K562 (cell line): ENCODE data around the gene MOG. TPM values are rescaled to one million over a fixed set of nuclear protein-coding genes. Genes with fewer than 3 reads are reported as not detected.

Source experiments
- ATAC-seq: fragments of 200-7000 bp; cut with Tn5 transposase; 3 replicates; pipeline ENCODE4 v1.9.1; 2020; ENCODE audit warnings: moderate library complexity
- BruUV-seq: library from RNA; stranded (reverse); fragments of 400-500 nt; replicated peaks from 2 replicates; lab custom pipeline; 2021; lab: Mats Ljungman, UMichigan
- CTCF ChIA-PET: fragments of 300-600 bp; formaldehyde crosslinking; extraction: SDS; loops from one replicate; lab custom pipeline; 2021; ENCODE audit warnings: low intra/inter-chr PET ratio; lab: Yijun Ruan, JAX
- POLR2A ChIA-PET: fragments of 300-600, 350-650 bp; sonication (Branson Sonifier 250); formaldehyde crosslinking; extraction: SDS; loops from one replicate; lab custom pipeline; 2021; ENCODE audit warnings: antibody characterized with exemption, inconsistent platforms; lab: Yijun Ruan, JAX
- DNase-seq, 4 experiments: peaks; one replicate each; pipeline versions ENCODE4 v3.0.0 to v3.0.0-alpha.2; 2011 to 2018; ENCODE audit warnings: low spot score in 3 of 4, mixed read lengths in 3 of 4; ENCODE audit errors: extremely low read depth in 1 of 4
- FAIRE-seq: peaks from 2 replicates; lab custom pipeline; 2011; peaks lifted over from hg19 to GRCh38; lab: Jason Lieb, UNC
- H2AFZ ChIP-seq: 2 replicates; pipeline ENCODE4 v1.6.0; 2011; ENCODE audit warnings: low read depth, low read length, control low read depth, inconsistent platforms
- H3K27ac ChIP-seq: fragments of 200-600 bp; 3 replicates; pipeline ENCODE4 v1.8.0; 2011; ENCODE audit warnings: low read depth, mild to moderate bottlenecking, control low read depth, inconsistent platforms, low read length, moderate library complexity, mixed read lengths; ENCODE audit errors: extremely low read depth
- H3K27me3 ChIP-seq, 2 experiments: fragments of 300-600 bp in 1 of 2; 2 replicates in 1 of 2; 3 replicates in 1 of 2; pipeline versions ENCODE4 v1.6.0 to v1.8.0; 2011; ENCODE audit warnings: inconsistent platforms in 2 of 2, low read length in 2 of 2, mild to moderate bottlenecking in 1 of 2, mixed read lengths in 1 of 2, moderate library complexity in 1 of 2; ENCODE audit not compliant: control insufficient read depth in 2 of 2, insufficient read depth in 2 of 2
- H3K36me3 ChIP-seq: fragments of 300-600 bp; 3 replicates; pipeline ENCODE4 v1.8.0; 2011; ENCODE audit warnings: mild to moderate bottlenecking, low read length, inconsistent platforms; ENCODE audit not compliant: control insufficient read depth, insufficient read depth
- H3K4me1 ChIP-seq, 2 experiments: fragments of 200-600 bp in 1 of 2; replicated peaks in 1 of 2; 2 replicates in 1 of 2; 3 replicates in 1 of 2; pipeline versions ENCODE4 v1.5.1 to v1.8.0; 2011; ENCODE audit warnings: inconsistent platforms in 2 of 2, low read length in 2 of 2, mild to moderate bottlenecking in 1 of 2, mixed read lengths in 1 of 2, moderate library complexity in 1 of 2; ENCODE audit not compliant: control insufficient read depth in 2 of 2, insufficient read depth in 2 of 2
- H3K4me2 ChIP-seq: 2 replicates; pipeline ENCODE4 v1.6.1; 2011; ENCODE audit warnings: low read length, control low read depth, inconsistent platforms, mixed read lengths; ENCODE audit not compliant: insufficient read depth
- H3K4me3 ChIP-seq: fragments of 200-600 bp; sonication (generic), shearing (Covaris generic); 2 replicates; pipeline ENCODE4 v1.5.1; 2016; ENCODE audit warnings: control low read depth, inconsistent platforms
- H3K79me2 ChIP-seq: fragments of 200-600 bp; 3 replicates; pipeline ENCODE4 v1.8.0; 2011; ENCODE audit warnings: low read length, inconsistent platforms; ENCODE audit not compliant: control insufficient read depth, insufficient read depth
- H3K9ac ChIP-seq, 2 experiments: 2 replicates each; pipeline versions ENCODE4 v1.6.0 to v1.6.1; 2011; ENCODE audit warnings: low read depth in 2 of 2, low read length in 2 of 2, control low read depth in 1 of 2, inconsistent platforms in 1 of 2, mild to moderate bottlenecking in 1 of 2, mixed read lengths in 1 of 2; ENCODE audit not compliant: insufficient read depth in 1 of 2
- H3K9me1 ChIP-seq: one replicate; pipeline ENCODE4 v1.6.0; 2011; ENCODE audit warnings: inconsistent platforms, mild to moderate bottlenecking, low read length, moderate library complexity; ENCODE audit not compliant: control insufficient read depth, insufficient read depth
- H3K9me3 ChIP-seq: replicated peaks from 2 replicates; pipeline ENCODE4 v1.5.1; 2011; ENCODE audit warnings: low read depth, low read length, inconsistent platforms; ENCODE audit not compliant: control insufficient read depth, insufficient read depth
- H4K20me1 ChIP-seq: replicated peaks from 2 replicates; pipeline ENCODE4 v1.6.1; 2011; ENCODE audit warnings: low read length, inconsistent platforms, mixed read lengths; ENCODE audit not compliant: control insufficient read depth, insufficient read depth
- CAMTA2 ChIP-seq: fragments of 250-450 bp; sonication (Bioruptor Pico); conservative IDR thresholded peaks from 2 replicates; pipeline ENCODE4 v1.5.1; 2022
- CEBPZ ChIP-seq: fragments of 150-350 bp; IDR thresholded peaks from 2 replicates; pipeline ENCODE4 v1.6.1; 2014; ENCODE audit warnings: low read depth, mild to moderate bottlenecking, low read length, borderline replicate concordance
- E2F1 ChIP-seq: sonication (generic); formaldehyde crosslinking; IDR thresholded peaks from 2 replicates; pipeline ENCODE4 v1.8.1; 2023; ENCODE audit warnings: mild to moderate bottlenecking, missing genetic modification reagents, moderate library complexity
- HOMEZ ChIP-seq: fragments of 250-450 bp; sonication (Bioruptor Pico); IDR thresholded peaks from 2 replicates; pipeline ENCODE4 v1.4.0; 2020; ENCODE audit warnings: mild to moderate bottlenecking, moderate library complexity
- KDM5B ChIP-seq: fragments of 200-600 bp; sonication (generic); IDR thresholded peaks from 2 replicates; pipeline ENCODE4 v1.6.1; 2012; ENCODE audit warnings: low read depth, mild to moderate bottlenecking, moderate library complexity, low read length, control low read depth, inconsistent platforms; ENCODE audit not compliant: insufficient replicate concordance
- RB1 ChIP-seq: fragments of 450-650 bp; IDR thresholded peaks from 2 replicates; pipeline ENCODE4 v1.6.1; 2017; ENCODE audit warnings: low read depth, mild to moderate bottlenecking
- SAFB ChIP-seq: fragments of 200-400 bp; formaldehyde crosslinking; IDR thresholded peaks from 2 replicates; pipeline ENCODE4 v1.6.1; 2017; ENCODE audit warnings: low read depth, low read length, borderline replicate concordance
- SMARCE1 ChIP-seq: fragments of 450-650 bp; IDR thresholded peaks from 2 replicates; pipeline ENCODE4 v1.7.1; 2016; ENCODE audit warnings: mild to moderate bottlenecking
- ZNF282 ChIP-seq: sonication (generic); formaldehyde crosslinking; IDR thresholded peaks from 2 replicates; pipeline ENCODE4 v1.8.1; 2023; ENCODE audit warnings: missing genetic modification reagents
- ZNF436 ChIP-seq: fragments of 250-450, 450-650 bp; sonication (Bioruptor Pico); formaldehyde crosslinking; IDR thresholded peaks from 2 replicates; pipeline ENCODE4 v1.7.0; 2020; ENCODE audit warnings: mild to moderate bottlenecking
- WGBS: fragments of 100-300 bp; shearing (Covaris generic); methylation state at CpG from one replicate; pipeline ENCODE4 v1.1.6; 2016; ENCODE audit warnings: low coverage, mixed read lengths; ENCODE audit not compliant: insufficient coverage; ENCODE audit errors: missing lambda C conversion rate; 5-methylcytosine and 5-hydroxymethylcytosine counted together
- in situ Hi-C: fragments of 300-500 bp; cut with MboI; formaldehyde crosslinking; loops from 4 replicates; pipeline ENCODE4 v1.15.0; 2018; ENCODE audit warnings: inconsistent platforms, mixed read lengths
- intact Hi-C: fragments of 100-400 bp; cut with micrococcal nuclease; formaldehyde crosslinking; loops from 2 replicates; pipeline ENCODE4 v1.14.2; 2022
- polyA plus RNA-seq, 8 experiments: library from polyadenylated mRNA; depleted of rRNA in 4 of 8; stranded (reverse) in 5 of 8; unstranded in 3 of 8; fragments of >200 nt; fragmentation: Nextera tagmentation in 2 of 8; fragmentation: Illumina TruSeq in 1 of 8; extraction: Ambion mirVana in 2 of 8; extraction: Trizol in 1 of 8; gene quantifications; 2 replicates each; pipeline versions ENCODE4 v1.2.1 to v1.2.3, GENCODE V29; 2011 to 2014; ENCODE audit warnings: inconsistent platforms in 1 of 8, missing spikeins in 1 of 8
- total RNA-seq, 7 experiments: library from RNA; depleted of rRNA in 6 of 7; stranded (reverse); fragments of >200 nt in 6 of 7; fragmentation: Illumina TruSeq in 2 of 7; extraction: Trizol in 2 of 7; gene quantifications; 2 replicates each; pipeline versions ENCODE4 v1.2.1 to v1.2.3, GENCODE V29; 2011 to 2021; ENCODE audit warnings: low replicate concordance in 1 of 7

MOG gene
- total and polyA plus RNA-seq, 9 of the 15 experiments (the other 6 are each of a cell fraction or from before 2014, with no cell fraction given): not detected

- no peak for TF ChIP-seq HOMEZ
Measured at GRCh38 chr6:29625337-29625930, 31.5 kb upstream of the MOG start (continued).

GRCh38 chr6:29626948-29627754 lies 29.7 kb upstream of the MOG start:
- Histone ChIP-seq H4K20me1 (no peaks in the 10 kb centered on the region), H3K36me3 (peaks cover 33% of the 10 kb centered on the region), H3K4me2 (peak overlapping the region; percentile 70), H3K27ac (peak overlapping the region; percentile 75), H3K9ac (peak overlapping the region; percentile 78 to 94), H3K27me3 (no peaks in the 10 kb centered on the region), H3K79me2 (peaks cover 68% of the 10 kb centered on the region), H3K9me3 (no peaks in the 10 kb centered on the region), H2AFZ (peak overlapping the region; percentile 67), H3K4me3 (peak overlapping the region; percentile 66), H3K9me1 (no peaks in the 10 kb centered on the region), H3K4me1 (peaks cover 54 to 59% of the 10 kb centered on the region in 2 experiments)
- ChIA-PET CTCF (no interaction called here), POLR2A (interaction anchor here (0.7 to 1.2 kb wide), 3 partner anchors 9 to 50 kb away, joined by 3 to 8 read pairs (median 4); no protein-coding TSS in a partner anchor)
- in situ Hi-C loops (no loop called here), intact Hi-C loops (no loop called here)
- peak; percentile 1; the same call in 2 of the 3 replicates for ATAC-seq
- BruUV-seq: no TSS peak
- peak in 2 of 4 experiments; percentile 15 to 35 for DNase-seq
- 16% methylated on average over 27 of the region's 31 CpGs for WGBS
- FAIRE-seq: peak; percentile 15
- no peak for TF ChIP-seq KDM5B
- TF ChIP-seq SAFB: 0 out of 2 replicates have a peak, but pooled peaks have one; percentile 16
- TF ChIP-seq RB1: no peak
- TF ChIP-seq CEBPZ: no peak
- no peak for TF ChIP-seq CAMTA2 (CRISPR knock-in tag)
- no peak for TF ChIP-seq ZNF436 (CRISPR knock-in tag)
- TF ChIP-seq SMARCE1: no peak
- TF ChIP-seq E2F1 (CRISPR knock-in tag): no peak
- TF ChIP-seq ZNF282 (CRISPR knock-in tag): no peak
